ENCODE measurements around the gene POMGNT2.

POMGNT2 gene

DNA sequence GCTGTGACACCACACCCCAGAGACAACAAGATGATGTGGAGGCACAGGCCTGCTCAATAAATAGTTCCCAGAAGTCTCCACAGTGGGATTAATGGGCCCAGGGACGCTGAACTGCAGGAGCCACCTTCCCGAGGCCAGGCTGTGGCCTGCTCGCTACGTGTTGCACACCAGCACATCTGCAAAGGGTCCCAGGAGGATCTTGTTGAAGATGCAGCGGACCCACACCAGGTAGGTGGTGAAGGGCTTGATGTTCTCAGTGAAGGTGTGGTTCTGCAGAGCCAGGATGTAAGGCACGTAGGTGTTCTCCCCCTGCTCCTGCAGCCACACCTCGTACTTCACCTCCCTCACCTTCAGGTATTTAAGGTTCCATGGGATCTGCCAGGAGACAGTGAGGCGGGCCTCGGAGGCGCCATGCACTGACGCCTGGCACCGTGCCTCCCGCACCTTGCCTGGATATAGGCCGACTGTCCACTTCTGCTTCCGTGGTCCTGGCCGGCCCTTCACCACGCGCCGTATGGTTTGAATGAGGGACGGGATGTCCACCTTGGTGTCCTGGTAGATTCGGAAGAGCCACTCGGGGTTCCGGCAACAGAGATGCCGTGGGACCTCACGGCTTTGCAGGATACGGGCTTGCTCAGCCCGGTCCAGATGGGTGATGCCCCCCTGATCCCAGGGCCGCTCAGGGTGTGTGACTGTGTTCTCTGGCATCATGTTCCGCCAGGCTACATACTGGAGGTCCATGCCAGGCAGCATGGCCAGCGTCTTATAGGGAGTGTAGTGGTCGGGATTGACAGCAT lies 26.1 kb downstream of the POMGNT2 start:
- Histone ChIP-seq H3K27ac (no peak overlapping the region), H3K4me3 (ENCODE audit: low read depth in 1 of 2, low read length in 1 of 2) (no peak overlapping the region), H3K27me3 (no peaks in the 10 kb centered on the region), H3K4me1 (ENCODE audit: control insufficient read depth in 1 of 2, insufficient read depth in 1 of 2, low read depth in 1 of 2, low read length in 1 of 2) (no peaks in the 10 kb centered on the region), H3K9me3 (no peaks in the 10 kb centered on the region), H3K36me3 (peaks cover 15% of the 10 kb centered on the region)
- TF ChIP-seq CTCF (IDR thresholded peaks at IDR 0.05), result no peak

DNA sequence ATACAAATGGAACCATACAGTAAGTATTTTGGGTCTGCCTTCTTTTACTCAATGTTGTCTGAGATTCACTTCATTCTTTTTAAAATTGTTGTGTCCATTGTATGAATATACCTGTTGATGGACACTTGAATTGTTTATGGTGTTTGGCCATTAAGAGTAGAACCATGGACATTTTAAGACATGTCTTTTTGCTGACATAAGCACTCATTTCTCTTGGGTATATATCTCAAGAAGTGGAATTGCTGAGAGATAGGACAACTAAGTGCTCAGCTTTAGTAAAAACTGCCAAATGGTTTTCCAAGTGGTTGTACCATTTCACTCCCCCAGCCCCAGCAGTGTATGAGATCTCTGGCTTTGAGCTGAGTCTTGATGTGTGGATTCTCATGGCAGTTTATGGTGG lies 28.2 kb downstream of the POMGNT2 start:
- Histone ChIP-seq H3K27ac (no peak overlapping the region), H3K4me1 (ENCODE audit: control insufficient read depth in 1 of 2, insufficient read depth in 1 of 2, low read depth in 1 of 2, low read length in 1 of 2) (no peaks in the 10 kb centered on the region), H3K9me3 (no peaks in the 10 kb centered on the region), H3K4me3 (ENCODE audit: low read depth in 1 of 2, low read length in 1 of 2) (no peak overlapping the region), H3K36me3 (peaks cover 15% of the 10 kb centered on the region), H3K27me3 (peaks cover 7% of the 10 kb centered on the region)
- TF ChIP-seq CTCF (IDR thresholded peaks at IDR 0.05), result no peak

GRCh38 chr3:43077261-43077660 lies 28.6 kb downstream of the POMGNT2 start:
- no peak for TF ChIP-seq CTCF (IDR thresholded peaks at IDR 0.05)
- H3K4me1 ChIP-seq (ENCODE audit: control insufficient read depth in 1 of 2, insufficient read depth in 1 of 2, low read depth in 1 of 2, low read length in 1 of 2), result no peaks in the 10 kb centered on the region
- H3K4me3 ChIP-seq (ENCODE audit: low read depth in 1 of 2, low read length in 1 of 2), result no peak overlapping the region
- H3K36me3 ChIP-seq, result peaks cover 15% of the 10 kb centered on the region
- peaks cover 7% of the 10 kb centered on the region for H3K27me3 ChIP-seq
- no peak overlapping the region for H3K27ac ChIP-seq
- no peaks in the 10 kb centered on the region for H3K9me3 ChIP-seq

DNA sequence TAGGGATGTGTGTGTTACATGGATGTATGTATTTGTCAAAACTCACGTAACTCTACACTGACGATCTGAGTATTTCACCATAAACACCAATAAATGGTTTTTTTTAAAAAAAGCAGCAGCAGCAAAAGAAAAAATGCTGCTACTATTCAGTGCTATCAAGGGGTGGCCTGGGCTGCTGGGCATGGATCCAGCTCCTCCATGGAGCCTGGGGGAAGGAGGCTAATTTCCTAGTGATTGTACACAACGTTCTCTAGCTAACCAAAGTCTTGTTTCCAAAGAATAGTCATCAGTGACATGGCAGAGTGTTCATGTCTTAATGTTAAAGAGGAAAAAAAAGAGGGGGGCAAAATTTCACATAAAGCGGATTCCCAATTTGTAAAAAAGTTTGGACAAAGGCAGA lies 29.0 kb downstream of the POMGNT2 start:
- Histone ChIP-seq H3K4me3 (ENCODE audit: low read depth in 1 of 2, low read length in 1 of 2) (no peak overlapping the region), H3K4me1 (ENCODE audit: control insufficient read depth in 1 of 2, insufficient read depth in 1 of 2, low read depth in 1 of 2, low read length in 1 of 2) (no peaks in the 10 kb centered on the region), H3K36me3 (peaks cover 15% of the 10 kb centered on the region), H3K27me3 (peaks cover 7% of the 10 kb centered on the region), H3K9me3 (no peaks in the 10 kb centered on the region), H3K27ac (no peak overlapping the region)
- TF ChIP-seq CTCF (IDR thresholded peaks at IDR 0.05), result no peak

- Histone ChIP-seq H3K27ac (no peak overlapping the region), H3K9me3 (no peaks in the 10 kb centered on the region), H3K36me3 (peaks cover 14% of the 10 kb centered on the region), H3K27me3 (peaks cover 7% of the 10 kb centered on the region), H3K4me3 (ENCODE audit: low read depth in 1 of 2, low read length in 1 of 2) (no peak overlapping the region), H3K4me1 (ENCODE audit: control insufficient read depth in 1 of 2, insufficient read depth in 1 of 2, low read depth in 1 of 2, low read length in 1 of 2) (no peaks in the 10 kb centered on the region)
- no peak for TF ChIP-seq CTCF (IDR thresholded peaks at IDR 0.05)
These were observed 29.8 kb downstream of the POMGNT2 start for GRCh38 chr3:43075904-43076661.

Measured in neutrophil (primary cell).